Thyroid gland (tissue), 4 donors: Measurements from ENCODE around the gene AUH. TPM values are rescaled to one million over a fixed set of nuclear protein-coding genes. Genes with fewer than 3 reads are reported as not detected.

Experiments used
- DNase-seq, 2 donors: peaks; one replicate each; pipeline ENCODE4 v3.0.0-alpha.2; 2019
- H3K27ac ChIP-seq, 3 donors: fragments of 200-600 bp; sonication (generic); 1 replicate in 2 of 3; 2 replicates in 1 of 3; pipeline ENCODE4 v1.5.1; 2016 to 2019; ENCODE audit warnings: mild to moderate bottlenecking in 1 of 3, moderate library complexity in 1 of 3
- H3K27me3 ChIP-seq: fragments of 200-600 bp; sonication (generic); one replicate; pipeline ENCODE4 v1.5.1; 2019
- H3K36me3 ChIP-seq, 2 donors: fragments of 200-600 bp; sonication (generic); one replicate each; pipeline ENCODE4 v1.5.1; 2016 to 2019
- H3K4me1 ChIP-seq, 2 donors: fragments of 200-600 bp; sonication (generic); one replicate each; pipeline ENCODE4 v1.5.1; 2017 to 2019
- H3K4me3 ChIP-seq, 3 donors: fragments of 200-600 bp; sonication (generic); replicated peaks in 1 of 3; 1 replicate in 2 of 3; 2 replicates in 1 of 3; pipeline ENCODE4 v1.5.1; 2016; ENCODE audit warnings: mild to moderate bottlenecking in 1 of 3
- H3K9me3 ChIP-seq: fragments of 200-600 bp; sonication (generic); one replicate; pipeline ENCODE4 v1.5.1; 2017
- CTCF ChIP-seq, 6 experiments: fragments of 200-600 bp in 3 of 6; fragments of 450-650 bp in 3 of 6; sonication (generic) in 3 of 6; IDR thresholded peaks; one replicate each; pipeline ENCODE4 v1.5.1; 2016 to 2019; ENCODE audit warnings: antibody characterized with exemption in 6 of 6, mild to moderate bottlenecking in 2 of 6, inconsistent platforms in 1 of 6, moderate library complexity in 1 of 6
- POLR2A ChIP-seq, 2 donors: fragments of 450-650 bp; IDR thresholded peaks; one replicate each; pipeline ENCODE4 v1.6.1; 2017; ENCODE audit warnings: antibody characterized with exemption in 2 of 2, mild to moderate bottlenecking in 2 of 2, moderate library complexity in 1 of 2
- WGBS, 2 donors: methylation state at CpG; one replicate each; pipeline ENCODE4 v1.1.5; 2017; 5-methylcytosine and 5-hydroxymethylcytosine counted together
- intact Hi-C: fragments of 100-400 bp; cut with DNase I; formaldehyde crosslinking; loops from one replicate; pipeline ENCODE4 v1.15.1; 2023
- total RNA-seq, 4 donors: library from RNA; depleted of rRNA; stranded (reverse); fragments of >200 nt; gene quantifications; one replicate each; pipeline ENCODE4 v1.2.3, GENCODE V29; 2016

Gene AUH
- total RNA-seq, 4 donors from 2014 or later: 57.1 to 83.5 (median 65.2) TPM

- no peaks in the 10 kb centered on the region for H3K9me3 ChIP-seq
- 69 to 70% methylated on average over 4 of the region's 4 CpGs for WGBS, 2 donors
- DNase-seq: no peak
- TF ChIP-seq CTCF (IDR thresholded peaks at IDR 0.05) (no peak), POLR2A (IDR thresholded peaks at IDR 0.05) (no peak)
- peaks cover 0 to 3% of the 10 kb centered on the region in 2 donors for H3K4me1 ChIP-seq
- intact Hi-C loops: no loop called here
- H3K36me3 ChIP-seq: no peaks in the 10 kb centered on the region
- H3K27me3 ChIP-seq: no peaks in the 10 kb centered on the region
- H3K27ac ChIP-seq: peak overlapping the region in 2 of 3 donors; percentile 25 to 62
- H3K4me3 ChIP-seq: no peak overlapping the region
These were observed 58.9 kb downstream of the AUH start for GRCh38 chr9:91302831-91303230.

DNA sequence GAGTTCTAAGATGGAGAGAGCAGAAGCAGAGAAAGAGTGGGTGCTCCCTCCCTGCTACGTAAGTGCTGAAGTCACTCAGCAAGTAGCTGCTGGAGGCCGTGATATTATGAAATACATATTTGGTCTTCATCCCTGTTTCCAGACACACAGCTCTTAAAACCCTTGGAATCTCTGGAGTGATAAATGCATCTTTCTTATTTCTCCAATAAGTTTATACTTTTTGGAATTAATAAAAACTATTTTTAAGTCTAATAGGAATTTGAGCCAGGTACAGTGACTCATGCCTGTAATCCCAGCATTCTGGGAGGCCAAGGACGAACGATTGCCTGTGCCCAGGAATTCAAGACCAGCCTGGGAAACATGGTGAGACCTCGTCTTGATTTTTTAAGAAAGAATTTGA, 60.6 kb downstream of the AUH start:
- H3K27ac ChIP-seq: no peak overlapping the region
- H3K4me3 ChIP-seq: no peak overlapping the region
- no peaks in the 10 kb centered on the region for H3K27me3 ChIP-seq
- 75 to 93% methylated on average over 5 of the region's 5 CpGs for WGBS, 2 donors
- no peak for DNase-seq
- no peaks in the 10 kb centered on the region for H3K9me3 ChIP-seq
- intact Hi-C loops: no loop called here
- peaks cover 0 to 3% of the 10 kb centered on the region in 2 donors for H3K4me1 ChIP-seq
- H3K36me3 ChIP-seq: no peaks in the 10 kb centered on the region
- TF ChIP-seq POLR2A (IDR thresholded peaks at IDR 0.05): no peak
- no peak for TF ChIP-seq CTCF (IDR thresholded peaks at IDR 0.05)

DNA sequence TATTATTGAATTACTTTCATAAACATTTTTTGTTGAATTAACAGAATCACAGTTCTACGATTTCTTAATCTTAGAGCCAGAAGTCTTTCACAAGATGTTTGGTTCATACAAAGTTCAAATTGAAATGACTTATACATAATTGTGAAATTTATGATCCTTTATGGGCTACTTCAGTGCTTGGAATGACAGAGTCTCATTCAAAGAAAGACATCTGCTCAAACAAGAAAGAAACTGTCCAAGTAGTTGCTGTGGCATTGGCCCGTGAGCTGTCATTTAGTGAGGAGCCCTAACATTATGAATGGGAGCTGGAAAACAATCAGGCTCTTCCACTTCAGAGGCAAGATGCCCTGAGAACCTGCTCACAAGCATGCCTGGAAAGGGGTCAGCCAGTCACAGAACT, 63.4 kb downstream of the AUH start:
- intact Hi-C loops: no loop called here
- WGBS, 2 donors: 82 to 83% methylated on average over 2 of the region's 2 CpGs
- Histone ChIP-seq H3K9me3 (no peaks in the 10 kb centered on the region), H3K27me3 (no peaks in the 10 kb centered on the region), H3K4me3 (no peak overlapping the region), H3K36me3 (peaks cover 17 to 25% of the 10 kb centered on the region in 2 donors), H3K27ac (no peak overlapping the region), H3K4me1 (peaks cover 0 to 3% of the 10 kb centered on the region in 2 donors)
- DNase-seq: no peak
- TF ChIP-seq CTCF (IDR thresholded peaks at IDR 0.05) (no peak), POLR2A (IDR thresholded peaks at IDR 0.05) (no peak)

DNA sequence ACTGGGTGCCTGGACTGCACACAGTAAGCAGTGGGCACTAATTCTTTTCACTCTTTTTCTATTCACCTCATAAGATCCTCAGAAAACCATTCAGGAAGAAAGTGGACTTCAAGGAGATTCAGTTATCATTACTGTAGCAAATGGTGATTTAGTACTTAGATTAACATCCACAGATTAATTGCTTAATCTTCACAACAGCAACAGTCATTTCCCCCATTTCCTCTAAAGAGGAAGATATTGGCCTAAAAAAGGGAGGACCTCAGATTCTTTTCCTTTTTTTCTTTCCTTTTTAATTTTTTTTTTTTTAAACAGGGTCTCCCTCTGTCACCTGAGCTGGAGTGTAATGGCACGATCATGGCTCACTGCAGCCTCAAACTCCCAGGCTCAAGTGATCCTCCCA, 64.4 kb downstream of the AUH start:
- DNase-seq: no peak
- H3K4me3 ChIP-seq: no peak overlapping the region
- no peak overlapping the region for H3K27ac ChIP-seq
- no peaks in the 10 kb centered on the region for H3K9me3 ChIP-seq
- WGBS, 2 donors: 94 to 96% methylated on average over 1 of the region's 1 CpG
- intact Hi-C loops: no loop called here
- TF ChIP-seq POLR2A (IDR thresholded peaks at IDR 0.05) (no peak), CTCF (IDR thresholded peaks at IDR 0.05) (no peak)
- H3K36me3 ChIP-seq: peaks cover 21 to 27% of the 10 kb centered on the region in 2 donors
- H3K27me3 ChIP-seq: no peaks in the 10 kb centered on the region
- peaks cover 0 to 3% of the 10 kb centered on the region in 2 donors for H3K4me1 ChIP-seq

DNA sequence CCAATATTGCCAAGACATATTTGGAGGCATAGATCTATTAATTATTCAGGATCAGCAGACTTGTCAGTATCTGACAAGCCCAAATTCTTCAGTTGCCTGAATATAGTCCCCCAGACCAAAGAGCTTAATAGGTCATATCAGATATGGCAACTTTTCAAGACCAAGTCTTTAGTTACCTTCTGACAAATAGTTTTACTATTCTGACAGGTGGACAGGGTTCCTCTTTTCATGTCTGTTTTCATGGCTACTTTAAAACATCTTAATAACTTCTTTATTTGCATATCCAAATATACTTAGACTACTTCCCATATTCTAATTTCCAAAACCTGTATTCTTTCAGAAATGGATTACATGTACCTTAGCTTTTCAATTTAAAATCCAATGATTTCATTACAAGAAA, 65.4 kb downstream of the AUH start:
- intact Hi-C loops: no loop called here
- H3K4me3 ChIP-seq: no peak overlapping the region
- H3K36me3 ChIP-seq: peaks cover 21 to 27% of the 10 kb centered on the region in 2 donors
- no peak overlapping the region for H3K27ac ChIP-seq
- H3K4me1 ChIP-seq: peaks cover 0 to 1% of the 10 kb centered on the region in 2 donors
- H3K9me3 ChIP-seq: no peaks in the 10 kb centered on the region
- TF ChIP-seq CTCF (IDR thresholded peaks at IDR 0.05) (no peak), POLR2A (IDR thresholded peaks at IDR 0.05) (no peak)
- no peaks in the 10 kb centered on the region for H3K27me3 ChIP-seq
- DNase-seq: no peak
